SIG-M5 (cell line): ENCODE data around the gene ACADSB.

Experiments used
- DNase-seq: peaks from one replicate; lab custom pipeline; 2025; lab: John Stamatoyannopoulos, UW

ACADSB gene

GRCh38 chr10:123101872-123102271 lies 93.1 kb downstream of the ACADSB start:
- no peak for DNase-seq

DNA sequence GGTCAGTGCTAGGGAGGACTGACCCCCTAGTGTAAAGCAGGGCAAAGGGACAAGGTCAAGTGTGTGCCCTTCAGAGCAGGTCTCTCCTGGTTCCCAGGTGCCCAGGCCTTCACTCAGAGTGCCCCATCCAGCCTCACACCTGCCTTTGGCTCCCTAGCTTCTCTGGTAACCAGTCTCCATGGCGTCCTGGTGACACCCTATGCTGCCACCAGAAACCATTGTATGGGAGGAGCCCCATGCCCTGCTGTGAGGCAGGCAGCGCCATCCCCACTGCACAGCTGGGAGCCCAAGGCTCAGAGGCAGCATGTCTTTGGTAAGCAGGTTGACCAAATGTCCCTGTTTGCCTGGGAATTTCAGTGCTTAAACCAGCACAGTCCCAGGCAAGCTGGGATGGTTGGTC lies 93.9 kb downstream of the ACADSB start:
- DNase-seq = no peak

- DNase-seq = no peak
Measured at GRCh38 chr10:123103944-123104343, 95.1 kb downstream of the ACADSB start.
